Lower leg skin (tissue), 4 donors: ENCODE results near the gene VASN. TPM values are rescaled to one million over a fixed set of nuclear protein-coding genes. Genes with fewer than 3 reads are reported as not detected.

ENCODE experiments used
- DNase-seq, 2 donors: peaks; one replicate each; pipeline ENCODE4 v3.0.0-alpha.2; 2019; ENCODE audit warnings: low spot score in 2 of 2
- H3K4me3 ChIP-seq: fragments of 200-600 bp; sonication (generic); 2 replicates; pipeline ENCODE4 v1.5.1; 2017; ENCODE audit warnings: mild to moderate bottlenecking, low read depth; ENCODE audit not compliant: poor library complexity, severe bottlenecking
- POLR2A ChIP-seq, 2 donors: fragments of 450-650 bp; IDR thresholded peaks; one replicate each; pipeline ENCODE4 v1.6.1; 2016 to 2017; ENCODE audit warnings: antibody characterized with exemption in 2 of 2, mild to moderate bottlenecking in 1 of 2, moderate library complexity in 1 of 2
- WGBS, 2 donors: methylation state at CpG; one replicate each; pipeline ENCODE4 v1.1.5; 2018; 5-methylcytosine and 5-hydroxymethylcytosine counted together
- intact Hi-C: fragments of 100-400 bp; cut with DNase I; formaldehyde crosslinking; loops from one replicate; pipeline ENCODE4 v1.15.0; 2023; ENCODE audit warnings: low total_unique reads
- total RNA-seq, 4 donors: library from RNA; depleted of rRNA; stranded (reverse); fragments of >200 nt; gene quantifications; one replicate each; pipeline ENCODE4 v1.1.0, GENCODE V29; 2016
- TF ChIP-seq, protein P1 (sequence below), 3 donors: fragments of 450-650 bp; IDR thresholded peaks; one replicate each; pipeline ENCODE4 v1.5.1; 2016; ENCODE audit warnings: antibody characterized with exemption in 3 of 3, mild to moderate bottlenecking in 3 of 3, moderate library complexity in 2 of 3

VASN gene
- total RNA-seq, 4 donors from 2014 or later, result 35.6 to 52.8 (median 46.7) TPM

DNA sequence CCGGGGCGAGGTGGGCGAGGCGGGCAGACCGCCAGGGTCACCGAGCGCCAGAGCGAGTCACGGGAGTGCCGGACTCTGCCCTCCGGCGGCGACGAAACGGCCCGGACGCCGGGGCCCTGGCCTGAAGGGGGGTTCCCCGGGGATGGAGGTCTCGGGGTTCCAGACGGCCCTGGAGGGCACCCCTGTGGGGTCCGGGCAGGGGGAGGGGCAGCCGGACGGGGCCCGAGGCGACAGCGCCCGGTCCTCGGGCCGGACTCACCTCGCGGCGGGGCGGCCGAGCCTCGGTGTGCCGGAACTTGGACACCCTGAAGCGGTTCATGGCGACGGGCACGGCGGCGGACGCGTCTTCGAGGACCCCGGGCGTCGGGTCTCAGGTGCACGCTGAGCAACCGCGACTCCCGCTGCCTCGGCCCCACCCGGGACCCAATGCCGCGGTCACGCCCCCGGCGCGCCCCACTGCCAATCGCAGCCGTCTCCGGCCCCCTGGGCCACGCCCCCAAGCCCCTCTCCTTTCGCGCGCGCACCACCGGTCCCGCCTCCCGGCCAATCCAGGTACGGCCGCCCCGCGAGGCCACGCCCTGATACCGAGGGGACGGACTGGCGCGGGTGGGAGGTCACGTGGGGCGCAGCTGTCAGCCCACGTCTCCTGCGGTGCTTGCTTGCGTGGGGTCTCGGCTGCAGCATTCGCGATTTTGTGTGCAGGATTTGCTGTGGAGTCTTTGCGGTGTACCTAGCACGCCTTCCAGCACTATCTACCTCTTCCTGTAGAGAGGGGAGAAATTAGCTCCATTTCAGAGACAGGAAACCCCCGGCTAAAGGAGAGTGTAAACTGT is 44.8 kb downstream of the VASN start, which contains the start of gene CORO7:
Gene CORO7, minus strand, starts transcription at position 397 of the 833 bp plus-strand sequence. Its CDS starts 78 bp downstream, at position 319.
- peak; percentile 95 to 99 for DNase-seq
- WGBS, 2 donors, result 0 to 1% methylated on average over 12 to 50 of the region's 92 CpGs
- TF ChIP-seq, protein P1, sequence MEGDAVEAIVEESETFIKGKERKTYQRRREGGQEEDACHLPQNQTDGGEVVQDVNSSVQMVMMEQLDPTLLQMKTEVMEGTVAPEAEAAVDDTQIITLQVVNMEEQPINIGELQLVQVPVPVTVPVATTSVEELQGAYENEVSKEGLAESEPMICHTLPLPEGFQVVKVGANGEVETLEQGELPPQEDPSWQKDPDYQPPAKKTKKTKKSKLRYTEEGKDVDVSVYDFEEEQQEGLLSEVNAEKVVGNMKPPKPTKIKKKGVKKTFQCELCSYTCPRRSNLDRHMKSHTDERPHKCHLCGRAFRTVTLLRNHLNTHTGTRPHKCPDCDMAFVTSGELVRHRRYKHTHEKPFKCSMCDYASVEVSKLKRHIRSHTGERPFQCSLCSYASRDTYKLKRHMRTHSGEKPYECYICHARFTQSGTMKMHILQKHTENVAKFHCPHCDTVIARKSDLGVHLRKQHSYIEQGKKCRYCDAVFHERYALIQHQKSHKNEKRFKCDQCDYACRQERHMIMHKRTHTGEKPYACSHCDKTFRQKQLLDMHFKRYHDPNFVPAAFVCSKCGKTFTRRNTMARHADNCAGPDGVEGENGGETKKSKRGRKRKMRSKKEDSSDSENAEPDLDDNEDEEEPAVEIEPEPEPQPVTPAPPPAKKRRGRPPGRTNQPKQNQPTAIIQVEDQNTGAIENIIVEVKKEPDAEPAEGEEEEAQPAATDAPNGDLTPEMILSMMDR (IDR thresholded peaks at IDR 0.05), result no peak
- TF ChIP-seq POLR2A (IDR thresholded peaks at IDR 0.05), result no peak
- intact Hi-C loops, result no loop called here
- H3K4me3 ChIP-seq, result peak within 1 kb of the TSS; percentile 81

DNA sequence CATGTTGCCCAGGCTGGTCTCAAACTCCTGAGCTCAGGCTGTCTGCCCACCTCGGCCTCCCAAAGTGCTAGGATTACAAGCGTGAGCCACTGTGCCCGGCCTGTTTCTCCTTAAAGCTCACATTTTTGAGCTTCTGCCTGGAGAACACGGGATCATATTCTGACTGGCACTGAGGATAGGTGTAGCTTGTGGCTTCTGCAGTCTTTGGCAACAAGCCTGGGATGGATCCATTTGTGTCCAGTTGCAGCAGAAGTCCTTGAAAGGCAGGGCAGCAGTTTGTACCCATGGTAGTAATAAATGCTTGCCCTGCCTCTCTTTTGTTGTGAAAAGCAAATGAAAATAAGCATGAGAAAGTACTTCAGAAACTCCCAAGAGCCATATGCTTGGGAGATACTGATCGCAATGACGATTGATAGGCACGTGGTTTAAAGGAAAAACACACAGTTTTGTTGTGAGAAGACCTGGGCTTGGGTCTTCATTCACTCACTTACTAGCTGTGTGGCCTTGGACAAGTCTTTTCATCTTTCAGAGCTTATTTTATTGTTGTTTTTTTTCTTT is 47.8 kb downstream of the VASN start:
- TF ChIP-seq, protein P1 (IDR thresholded peaks at IDR 0.05), result no peak
- TF ChIP-seq POLR2A (IDR thresholded peaks at IDR 0.05), result no peak
- DNase-seq, result no peak
- no peak overlapping the region for H3K4me3 ChIP-seq
- intact Hi-C loops, result no loop called here
- whole genome bisulfite sequencing, 2 donors, result 83 to 88% methylated on average over 7 of the region's 7 CpGs

DNA sequence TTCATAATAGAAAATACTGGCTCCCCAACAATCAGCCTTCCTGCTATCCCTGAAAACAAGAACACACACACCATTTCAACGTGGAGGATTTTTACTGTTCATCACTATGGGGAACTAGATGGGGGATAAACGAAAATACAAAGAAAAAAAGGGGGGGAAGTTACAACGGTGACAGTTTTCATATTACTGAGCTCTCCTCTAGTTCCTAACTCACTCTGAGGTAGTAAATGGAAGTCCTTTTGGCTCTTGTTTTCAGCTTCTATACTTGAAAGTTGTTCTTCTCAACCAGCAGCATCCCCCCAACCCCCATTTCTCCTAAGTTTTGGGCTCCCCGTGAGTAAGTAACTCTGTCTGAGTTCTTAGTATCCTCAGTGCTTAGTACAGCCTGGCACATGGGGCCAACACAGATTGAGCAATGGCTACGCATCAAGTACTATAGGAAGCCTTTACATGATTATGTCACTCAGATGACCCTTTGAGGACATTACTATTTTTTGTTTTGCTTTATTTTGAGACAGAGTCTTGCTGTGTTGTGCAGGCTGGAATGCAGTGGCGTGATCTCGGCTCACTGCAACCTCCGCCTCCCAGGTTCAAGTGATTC is 49.0 kb downstream of the VASN start:
- no peak for DNase-seq
- TF ChIP-seq, protein P1 (IDR thresholded peaks at IDR 0.05), result no peak
- TF ChIP-seq POLR2A (IDR thresholded peaks at IDR 0.05), result no peak
- WGBS, 2 donors, result 71 to 82% methylated on average over 8 of the region's 8 CpGs
- H3K4me3 ChIP-seq, result no peak overlapping the region
- intact Hi-C loops, result no loop called here

DNA sequence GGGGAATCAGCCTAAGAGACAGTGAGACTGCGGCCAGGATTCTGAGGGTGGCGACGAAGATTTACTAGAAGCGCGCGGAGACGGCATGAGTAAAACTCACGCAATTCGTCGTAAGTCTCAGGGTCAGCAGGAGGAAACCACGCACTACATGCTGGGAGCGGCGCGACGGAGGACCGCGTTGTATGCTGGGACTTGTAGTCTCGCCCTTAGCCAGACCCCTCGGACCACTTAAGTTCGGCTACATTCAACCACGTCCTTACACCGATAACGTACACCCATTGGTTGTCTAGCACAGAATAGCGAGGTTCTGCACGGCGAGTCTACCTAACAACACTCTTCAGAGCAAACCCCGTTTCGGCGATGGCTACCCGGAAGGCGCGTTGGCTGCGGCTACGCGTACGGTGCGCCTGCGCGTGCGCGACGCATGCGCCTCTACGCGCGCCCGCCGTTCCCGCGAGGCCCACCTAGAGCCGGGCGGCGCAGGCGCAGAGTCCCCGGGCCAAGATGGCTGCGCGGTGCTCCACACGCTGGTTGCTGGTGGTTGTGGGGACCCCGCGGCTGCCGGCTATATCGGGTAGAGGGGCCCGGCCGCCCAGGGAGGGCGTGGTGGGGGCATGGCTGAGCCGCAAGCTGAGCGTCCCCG is 53.9 kb downstream of the VASN start, which contains the start of gene DNAJA3:
Gene DNAJA3, plus strand, starts transcription at position 491 of the 643 bp plus-strand sequence. Its CDS starts 14 bp downstream, at position 505.
- peak; percentile 90 to 97 for DNase-seq
- intact Hi-C loops, result no loop called here
- 0 to 1% methylated on average over 48 to 65 of the region's 68 CpGs for WGBS, 2 donors
- TF ChIP-seq, protein P1 (IDR thresholded peaks at IDR 0.05), result no peak
- TF ChIP-seq POLR2A (IDR thresholded peaks at IDR 0.05), result peak in 1 of 2 donors; percentile 70
- peak within 1 kb of the TSS; percentile 88 for H3K4me3 ChIP-seq

DNA sequence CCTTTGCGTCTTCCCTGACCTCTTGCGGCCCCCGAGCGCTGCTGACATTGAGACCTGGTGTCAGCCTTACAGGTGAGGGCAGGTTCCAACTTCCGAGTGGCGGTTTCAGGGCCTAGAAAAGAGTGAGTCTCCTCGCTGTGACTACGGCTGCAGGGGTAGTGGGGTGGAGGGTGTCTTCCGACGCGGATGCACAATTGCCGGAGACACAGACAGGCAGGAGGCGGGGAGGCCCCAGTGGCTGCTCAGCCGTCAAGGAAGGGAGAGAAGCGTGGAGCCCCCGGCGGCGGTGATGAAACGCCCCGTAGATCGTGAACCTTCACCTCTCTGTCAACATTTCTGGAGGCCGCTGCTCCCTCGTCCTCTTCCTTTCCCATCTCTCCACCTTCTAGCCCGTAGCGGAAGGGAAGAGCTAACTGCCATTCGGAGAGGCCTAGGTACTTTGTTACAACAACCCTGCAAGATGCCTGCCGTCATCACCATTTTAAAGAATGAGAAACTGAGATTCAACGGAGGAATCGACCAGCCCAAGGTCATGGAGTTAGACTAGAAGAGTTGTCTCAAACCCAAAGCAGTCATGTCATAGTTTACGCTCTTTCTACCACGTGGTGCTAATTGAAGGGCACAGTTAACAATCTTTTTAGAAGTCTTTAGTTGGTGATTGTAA is 54.5 kb downstream of the VASN start:
- H3K4me3 ChIP-seq, result peak overlapping the region; percentile 88
- intact Hi-C loops, result no loop called here
- DNase-seq, result no peak
- TF ChIP-seq, protein P1 (IDR thresholded peaks at IDR 0.05), result no peak
- no peak for TF ChIP-seq POLR2A (IDR thresholded peaks at IDR 0.05)
- 2% methylated on average over 30 to 31 of the region's 31 CpGs for WGBS, 2 donors
